Cardiac muscle cell (in vitro differentiated cells and primary cell): ENCODE measurements around the gene SLC4A4. TPM values are rescaled to one million over a fixed set of nuclear protein-coding genes. Genes with fewer than 3 reads are reported as not detected.

Experiments used
- DNase-seq, 2 donors: peaks; one replicate each; pipeline versions ENCODE4 v3.0.0 to v3.0.0-alpha.2; 2010 to 2017; ENCODE audit warnings: low read depth in 1 of 2, low spot score in 1 of 2
- H3K27ac ChIP-seq: fragments of 200-600 bp; sonication (generic); 2 replicates; pipeline ENCODE4 v1.5.1; 2016
- H3K27me3 ChIP-seq: fragments of 200-600 bp; sonication (generic); 2 replicates; pipeline ENCODE4 v1.6.0; 2016; ENCODE audit warnings: control low read depth
- H3K36me3 ChIP-seq: fragments of 200-600 bp; sonication (generic); 2 replicates; pipeline ENCODE4 v1.5.1; 2016; ENCODE audit warnings: control low read depth
- H3K4me1 ChIP-seq: fragments of 200-600 bp; sonication (generic); 2 replicates; pipeline ENCODE4 v1.8.1; 2017; ENCODE audit warnings: low read depth, mild to moderate bottlenecking, mixed run types
- H3K4me3 ChIP-seq: fragments of 200-600 bp; sonication (generic); 2 replicates; pipeline ENCODE4 v1.5.1; 2016; ENCODE audit warnings: mild to moderate bottlenecking
- H3K9me3 ChIP-seq: fragments of 200-600 bp; sonication (generic); 2 replicates; pipeline ENCODE4 v1.5.1; 2017; ENCODE audit warnings: low read depth, mild to moderate bottlenecking, control low read depth
- CTCF ChIP-seq: IDR thresholded peaks from 2 replicates; pipeline ENCODE4 v1.5.1; 2012; ENCODE audit warnings: low read depth, mild to moderate bottlenecking, low read length
- polyA plus RNA-seq: library from polyadenylated mRNA; unstranded; fragments of >200 nt; fragmentation: Nextera tagmentation; extraction: Ambion mirVana; gene quantifications from 2 replicates; pipeline ENCODE4 v1.2.1, GENCODE V29; 2016
- total RNA-seq: library from RNA; depleted of rRNA; stranded (reverse); fragments of >200 nt; gene quantifications from 2 replicates; pipeline ENCODE4 v1.2.3, GENCODE V29; 2016

The SLC4A4 gene
- total and polyA plus RNA-seq, 2 experiments from 2014 or later: 12.7 to 31.5 TPM

GRCh38 chr4:71474731-71475130 lies 135.9 kb downstream of the SLC4A4 start:
- no peak for TF ChIP-seq CTCF
- Histone ChIP-seq H3K4me1 (no peaks in the 10 kb centered on the region), H3K9me3 (no peaks in the 10 kb centered on the region), H3K36me3 (no peaks in the 10 kb centered on the region), H3K27ac (no peak overlapping the region), H3K27me3 (no peaks in the 10 kb centered on the region), H3K4me3 (no peak overlapping the region)
- DNase-seq: no peak

GRCh38 chr4:71476240-71476639 lies 137.4 kb downstream of the SLC4A4 start:
- no peak overlapping the region for H3K4me3 ChIP-seq
- H3K36me3 ChIP-seq: no peaks in the 10 kb centered on the region
- DNase-seq: no peak
- no peaks in the 10 kb centered on the region for H3K27me3 ChIP-seq
- H3K9me3 ChIP-seq: no peaks in the 10 kb centered on the region
- peaks cover 1% of the 10 kb centered on the region for H3K4me1 ChIP-seq
- H3K27ac ChIP-seq: no peak overlapping the region
- no peak for TF ChIP-seq CTCF

GRCh38 chr4:71486550-71487343 lies 147.9 kb downstream of the SLC4A4 start:
- no peaks in the 10 kb centered on the region for H3K27me3 ChIP-seq
- no peak overlapping the region for H3K4me3 ChIP-seq
- H3K4me1 ChIP-seq: peaks cover 11% of the 10 kb centered on the region
- no peaks in the 10 kb centered on the region for H3K9me3 ChIP-seq
- TF ChIP-seq CTCF: no peak
- DNase-seq: no peak
- H3K27ac ChIP-seq: peak overlapping the region; percentile 35
- no peaks in the 10 kb centered on the region for H3K36me3 ChIP-seq

- Histone ChIP-seq H3K27me3 (no peaks in the 10 kb centered on the region), H3K4me1 (peaks cover 9% of the 10 kb centered on the region), H3K36me3 (no peaks in the 10 kb centered on the region), H3K9me3 (no peaks in the 10 kb centered on the region), H3K27ac (peak overlapping the region; percentile 35), H3K4me3 (no peak overlapping the region)
- no peak for TF ChIP-seq CTCF
- peak in 1 of 2 donors; percentile 50 for DNase-seq
Observed at GRCh38 chr4:71487344-71487920, 148.6 kb downstream of the SLC4A4 start.

- Histone ChIP-seq H3K9me3 (no peaks in the 10 kb centered on the region), H3K4me3 (no peak overlapping the region), H3K27ac (no peak overlapping the region), H3K27me3 (no peaks in the 10 kb centered on the region), H3K4me1 (no peaks in the 10 kb centered on the region), H3K36me3 (peaks cover 6% of the 10 kb centered on the region)
- TF ChIP-seq CTCF: no peak
- no peak for DNase-seq
Observed at GRCh38 chr4:71494539-71494938, 155.7 kb downstream of the SLC4A4 start.
